Stimulated activated CD4-positive, alpha-beta T cell treated with anti-CD3 and anti-CD28 coated beads, Interleukin-12 subunit alpha, Interleukin-12 subunit beta, amount 100 ng/mL, for 24 hours (primary cell): ENCODE measurements around the gene CRHR2.
"Not testable (repeated sequence)": the region's sequence is repeated elsewhere in the genome, so short reads cannot be mapped to it uniquely, and the experiment has no call there.

Source experiments
- DNase-seq, 2 experiments: peaks; one replicate each; pipeline ENCODE4 v3.0.0-alpha.2; 2020; ENCODE audit warnings: low read depth in 2 of 2

CRHR2 gene

DNA sequence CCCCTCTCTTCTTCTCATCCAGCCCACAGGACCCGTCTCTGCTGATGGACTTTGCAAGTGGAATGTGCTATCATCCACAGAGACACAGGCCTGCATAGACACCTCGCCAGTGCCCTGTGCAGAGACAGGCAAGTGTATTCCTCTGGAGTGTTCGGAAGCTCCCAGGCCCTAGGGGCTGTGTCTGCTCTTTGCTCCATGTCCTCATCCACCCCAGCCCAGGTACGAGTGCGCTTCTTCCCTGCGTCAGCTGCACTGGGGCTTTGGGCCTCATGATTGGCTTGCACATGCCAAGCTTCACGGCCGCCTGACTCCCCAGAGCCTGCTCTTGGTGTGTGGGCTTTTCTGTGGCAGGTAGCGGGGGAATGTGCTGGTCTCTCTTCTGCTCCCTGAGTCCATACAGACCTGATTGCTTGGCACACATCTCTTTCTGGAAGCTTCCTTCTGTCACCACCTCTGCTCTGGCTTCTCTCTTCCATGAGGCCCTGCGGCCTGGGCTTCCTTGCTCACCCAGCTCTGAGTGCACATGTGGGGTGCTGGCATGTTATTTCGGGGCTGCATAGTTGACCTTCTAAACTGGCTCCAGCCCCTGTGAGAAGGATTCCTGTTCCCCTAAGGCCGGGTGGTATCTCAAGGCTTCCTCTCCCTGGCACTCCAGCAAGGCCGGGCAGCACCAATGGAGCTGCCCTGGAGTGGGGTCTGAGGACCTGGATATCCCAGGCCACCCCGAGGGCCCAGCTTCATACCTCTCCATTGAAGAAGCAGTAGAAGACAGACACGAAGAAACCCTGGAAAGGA is 27.8 kb downstream of the CRHR2 start:
- no peak for DNase-seq

DNA sequence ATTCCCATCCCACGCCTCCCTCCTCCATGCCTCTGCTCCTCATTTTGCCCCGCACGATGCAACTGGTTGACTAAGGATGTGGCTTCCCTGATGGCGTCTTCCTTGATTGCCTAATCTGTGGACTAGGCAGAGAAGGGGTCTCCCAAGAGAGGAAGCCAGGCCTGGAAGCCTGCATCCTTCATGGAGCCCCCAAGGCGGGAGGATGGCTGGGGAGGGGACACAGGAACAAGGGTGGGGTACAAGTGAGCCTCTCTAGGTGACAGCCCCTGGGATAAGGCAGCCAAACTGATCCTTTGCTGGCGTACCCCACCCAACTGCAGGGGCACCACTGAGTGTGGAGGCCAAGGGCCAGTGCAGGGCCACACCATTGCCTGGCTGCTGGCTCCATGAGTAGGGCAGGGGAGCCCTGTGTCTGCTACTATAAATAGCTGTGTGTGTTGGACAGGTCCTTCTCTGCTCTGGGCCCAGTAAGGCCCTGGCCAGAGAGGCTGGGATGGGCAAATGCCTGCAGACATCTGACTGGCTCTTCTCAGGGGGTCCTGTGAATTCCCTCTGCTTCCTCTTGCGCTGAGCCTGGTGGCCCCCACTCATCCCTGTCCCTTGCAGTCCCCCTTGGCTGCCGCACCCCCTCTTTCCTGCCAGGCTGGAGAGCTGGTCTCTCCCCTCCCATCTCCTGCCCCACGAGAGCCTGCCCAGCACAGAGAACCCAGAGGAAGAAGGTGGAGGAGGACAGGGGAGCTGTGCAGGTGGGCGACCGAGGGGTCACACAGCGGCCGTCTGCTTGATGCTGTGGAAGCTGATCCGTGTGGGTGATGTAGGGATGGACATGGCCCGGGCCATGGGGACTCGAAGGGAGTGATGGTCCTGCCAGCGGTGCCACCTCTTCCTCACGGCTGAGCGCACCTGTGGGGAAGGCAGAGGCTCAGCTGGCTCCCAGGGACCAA is 29.3 kb downstream of the CRHR2 start:
- no peak for DNase-seq

DNA sequence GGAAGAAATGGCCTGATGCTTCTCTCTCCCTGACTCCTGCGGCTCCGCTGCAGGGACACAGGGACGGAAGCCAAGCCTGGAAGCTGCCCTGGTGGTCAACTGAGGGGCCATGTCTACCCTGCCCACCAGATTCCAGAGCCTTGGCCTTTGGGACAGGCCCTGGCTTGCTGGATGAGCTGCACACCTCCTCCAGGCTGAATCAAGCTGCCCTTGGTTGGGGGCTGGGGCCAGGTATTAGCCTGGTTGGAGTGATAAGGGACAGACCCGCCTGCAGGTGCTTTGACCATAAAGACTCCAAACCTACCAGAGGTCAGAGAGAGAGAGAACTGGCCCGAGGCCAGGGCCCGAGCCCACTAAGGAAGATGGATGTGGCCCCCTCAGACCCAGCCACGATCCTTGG is 30.1 kb downstream of the CRHR2 start:
- DNase-seq, result no peak

DNA sequence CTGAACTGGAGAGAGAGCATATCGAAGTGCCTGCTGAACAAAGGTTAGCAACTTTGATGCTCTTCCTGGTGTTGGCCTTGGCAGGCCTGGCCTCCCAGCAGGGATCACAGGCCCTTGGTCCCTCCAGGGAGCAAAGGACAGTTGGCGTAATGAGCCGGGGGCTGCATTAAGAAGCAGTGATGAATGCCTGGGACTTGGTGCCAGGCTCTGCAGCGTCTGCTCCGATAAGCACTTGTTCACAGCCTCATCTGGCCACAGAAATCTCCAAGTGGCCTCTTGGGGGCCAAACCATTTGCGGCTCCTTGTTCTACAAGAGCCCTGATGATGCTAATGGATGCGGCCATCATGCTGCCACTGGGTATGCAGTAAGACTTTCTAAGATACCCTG is 31.8 kb downstream of the CRHR2 start:
- no peak for DNase-seq

DNA sequence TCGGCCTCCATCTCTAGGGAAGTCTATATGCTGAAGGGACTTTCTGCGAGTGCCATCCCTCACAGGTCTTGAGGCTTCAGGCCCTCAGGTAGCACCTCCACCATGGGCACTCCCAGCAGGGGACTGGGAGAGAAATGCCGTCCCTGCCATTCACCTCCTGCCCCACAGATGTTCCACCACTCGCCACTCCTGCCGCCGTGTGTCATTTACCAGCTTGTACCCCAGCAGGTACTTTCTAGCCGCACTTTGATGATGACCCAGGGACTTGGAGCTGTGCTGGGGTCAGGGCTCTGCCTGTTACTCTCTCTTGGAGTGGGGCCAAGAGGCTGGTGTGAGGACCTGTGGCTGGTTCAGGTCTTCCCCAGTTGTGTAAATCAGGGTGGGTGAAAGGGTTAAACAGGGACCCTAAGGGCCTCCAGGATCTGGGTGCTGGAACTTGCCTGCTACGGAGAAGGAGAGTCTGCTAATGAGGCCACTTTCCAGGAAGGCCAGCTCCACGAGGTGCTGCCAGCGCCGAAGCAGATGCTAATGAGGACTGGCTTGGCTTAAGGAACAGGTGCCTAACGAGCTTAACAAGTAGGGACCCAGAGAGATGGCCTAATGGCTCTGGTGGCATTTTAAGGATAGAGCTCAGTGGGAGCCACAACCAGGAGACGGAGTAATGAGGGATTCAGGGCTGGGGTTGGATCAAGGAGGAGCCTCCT is 32.4 kb downstream of the CRHR2 start:
- no peak for DNase-seq

DNA sequence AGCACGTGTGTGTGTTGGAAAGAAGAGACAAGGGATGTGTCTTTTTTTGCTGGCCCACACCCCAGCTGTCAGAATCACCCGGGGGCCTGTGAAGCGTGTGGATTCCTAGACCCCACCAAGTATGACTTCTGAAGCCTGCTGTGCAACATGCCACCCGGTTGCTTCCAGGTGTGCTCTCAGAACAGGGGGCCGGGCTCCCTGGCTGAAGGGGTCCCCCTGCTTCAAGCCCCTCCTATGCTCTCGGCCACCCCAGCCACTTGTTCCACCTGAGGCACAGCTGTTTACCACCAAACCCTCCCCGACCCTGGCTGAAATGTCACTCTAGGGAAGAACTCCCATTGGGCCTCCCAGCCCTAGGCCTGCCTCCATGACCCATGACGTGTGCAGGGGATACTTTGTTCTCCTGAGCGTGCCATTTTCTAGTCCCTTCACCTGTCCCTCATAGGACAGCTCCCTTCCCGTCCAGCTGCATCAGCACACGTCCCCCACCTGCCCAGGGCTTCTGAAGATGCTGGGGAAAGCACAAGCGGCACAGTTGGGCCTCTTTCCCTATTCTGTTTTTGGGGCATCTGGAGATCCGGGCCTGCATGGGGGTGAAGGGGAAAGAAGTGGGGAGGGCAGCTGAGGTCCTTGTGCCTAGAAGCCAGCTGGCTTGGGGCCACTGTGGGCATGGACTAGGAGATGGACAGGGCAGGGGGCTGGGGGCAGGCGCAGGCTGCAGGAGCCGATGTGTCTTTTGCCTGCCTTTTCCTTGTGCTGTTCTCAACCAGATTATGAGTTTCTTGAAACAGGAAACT is 33.3 kb downstream of the CRHR2 start:
- DNase-seq, result no peak

DNA sequence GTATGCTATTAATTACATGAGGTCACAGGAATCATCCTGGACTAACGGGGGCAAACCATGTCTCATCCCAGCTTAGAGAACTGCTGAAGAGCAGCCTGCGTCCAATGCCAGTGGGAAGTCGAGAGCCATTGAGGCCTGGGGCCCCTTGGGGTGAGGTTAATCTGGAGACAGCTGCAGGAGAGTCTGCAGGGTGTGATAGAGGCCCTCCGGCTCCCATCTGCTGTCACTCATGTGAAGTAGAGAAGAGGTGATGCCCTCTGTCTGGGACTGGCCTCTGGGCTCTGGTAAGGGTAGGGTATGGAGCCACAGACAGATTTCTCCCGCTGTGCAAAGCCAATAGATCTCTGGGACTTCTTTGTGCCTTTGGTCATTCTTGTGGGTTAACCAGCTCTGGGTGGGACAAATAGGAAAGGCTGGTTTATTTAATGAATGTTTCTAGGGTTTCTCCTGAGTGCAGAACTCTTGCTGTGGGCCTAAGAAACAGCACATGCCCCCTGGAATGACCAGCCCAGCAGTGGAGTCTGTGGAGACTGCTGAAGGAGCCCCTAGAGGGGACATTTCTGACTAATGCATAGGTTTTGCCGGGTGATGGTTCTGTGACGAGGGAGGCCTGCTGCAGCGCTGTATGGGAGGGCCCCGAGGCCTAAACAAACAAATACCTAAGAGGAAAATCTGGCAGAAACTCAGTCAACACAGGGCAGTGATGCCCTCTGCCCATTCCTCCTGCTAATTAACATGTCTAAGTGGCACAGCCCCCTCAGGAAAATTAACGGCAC is 34.5 kb downstream of the CRHR2 start:
- no peak for DNase-seq

DNA sequence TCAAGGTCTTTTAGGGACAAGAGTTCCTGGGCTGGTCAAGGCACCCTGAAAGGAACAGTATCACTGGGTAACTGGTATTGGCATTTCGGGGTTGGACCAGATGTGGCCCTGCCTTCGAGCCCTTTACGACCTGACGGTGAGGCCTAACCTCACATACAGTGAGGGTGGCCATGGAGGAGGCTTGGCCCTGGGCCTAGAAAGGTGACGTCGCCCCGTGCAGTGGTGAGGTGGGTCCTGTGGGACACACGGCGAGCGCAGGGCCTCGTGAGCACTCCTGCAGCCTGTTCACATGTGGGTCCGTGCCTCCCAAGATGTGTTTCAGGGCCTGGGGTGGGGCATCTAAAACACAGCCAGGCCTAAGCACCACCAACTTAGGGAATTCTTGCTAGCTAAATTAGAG is 36.1 kb downstream of the CRHR2 start:
- no peak for DNase-seq

DNA sequence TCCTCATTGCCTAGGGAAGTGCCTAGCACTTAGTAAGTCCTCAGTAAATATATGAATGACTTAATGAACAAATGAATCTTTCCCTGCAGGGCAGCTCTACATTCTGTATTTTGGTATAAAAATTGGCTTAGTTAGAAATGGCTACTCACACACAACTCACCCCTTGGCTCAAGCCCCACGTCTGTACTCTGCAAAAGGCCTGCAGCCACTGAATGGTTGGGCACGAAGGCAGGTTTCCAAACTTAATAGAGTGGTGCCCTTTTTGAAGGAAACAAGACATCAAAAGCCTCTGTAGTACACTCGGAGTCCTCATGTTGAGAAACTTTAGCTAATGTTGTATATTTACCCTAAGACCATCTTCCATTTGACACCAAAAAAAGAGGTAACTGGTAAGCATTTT is 36.6 kb downstream of the CRHR2 start:
- no peak for DNase-seq

DNA sequence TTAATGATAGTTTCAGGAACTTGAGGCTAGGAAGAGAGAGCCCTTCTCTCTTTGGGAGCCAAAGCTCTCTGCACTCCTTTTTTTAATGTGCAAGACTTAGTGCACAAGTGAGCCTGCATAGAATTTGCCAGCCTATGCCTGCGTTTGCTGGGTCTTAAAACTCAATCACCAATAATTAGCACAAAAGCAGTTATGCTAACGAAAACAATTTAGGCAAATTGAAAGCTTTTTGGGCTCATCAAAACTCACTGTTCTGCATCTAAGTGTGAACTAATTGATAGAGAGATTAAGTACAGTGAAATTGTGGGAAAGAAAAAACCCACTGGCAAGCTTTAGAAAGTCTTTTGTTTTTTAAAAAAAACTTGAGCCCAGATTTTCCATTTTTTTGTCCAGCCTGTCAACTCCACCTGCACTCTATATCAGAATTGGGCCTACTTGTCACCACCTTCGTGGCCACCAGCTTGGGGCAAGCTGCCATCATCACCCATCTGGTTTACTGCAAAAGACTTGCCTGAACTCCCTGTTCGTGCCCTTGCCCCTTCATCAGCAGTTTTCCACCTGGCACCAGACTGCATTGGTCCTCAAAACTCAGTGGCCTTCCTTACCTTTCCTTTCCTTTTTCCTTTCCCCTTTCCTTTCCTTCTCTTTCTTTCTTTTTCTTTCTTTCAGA is 37.8 kb downstream of the CRHR2 start:
- DNase-seq, result no peak

DNA sequence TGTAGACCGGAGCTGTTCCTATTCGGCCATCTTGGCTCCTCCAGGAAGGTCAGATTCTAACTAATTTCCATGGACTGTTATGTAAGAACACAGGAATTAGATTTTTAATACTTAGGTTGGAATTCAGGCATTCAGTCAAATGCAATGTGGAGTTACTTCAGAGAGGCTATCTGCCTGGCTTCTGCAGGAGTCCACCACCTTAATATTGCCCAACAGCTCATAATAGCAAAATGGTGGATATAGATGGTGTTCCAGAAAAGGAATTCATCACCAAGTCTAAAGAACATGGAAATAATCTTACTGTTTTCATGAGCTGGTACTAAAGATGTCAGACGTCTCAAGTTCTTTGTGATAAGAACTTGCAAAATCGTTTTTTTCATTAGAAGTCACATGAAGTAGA is 39.5 kb downstream of the CRHR2 start:
- DNase-seq, result no peak

DNA sequence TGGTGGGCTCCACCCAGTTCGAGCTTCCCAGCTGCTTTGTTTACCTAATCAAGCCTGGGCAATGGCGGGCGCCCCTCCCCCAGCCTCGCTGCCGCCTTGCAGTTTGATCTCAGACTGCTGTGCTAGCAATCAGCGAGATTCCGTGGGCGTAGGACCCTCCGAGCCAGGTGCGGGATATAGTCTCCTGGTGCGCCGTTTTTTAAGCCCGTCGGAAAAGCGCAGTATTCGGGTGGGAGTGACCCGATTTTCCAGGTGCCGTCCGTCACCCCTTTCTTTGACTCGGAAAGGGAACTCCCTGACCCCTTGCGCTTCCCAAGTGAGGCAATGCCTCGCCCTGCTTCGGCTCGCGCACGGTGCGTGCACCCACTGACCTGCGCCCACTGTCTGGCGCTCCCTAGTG is 39.9 kb downstream of the CRHR2 start:
- not testable (repeated sequence) for DNase-seq

DNA sequence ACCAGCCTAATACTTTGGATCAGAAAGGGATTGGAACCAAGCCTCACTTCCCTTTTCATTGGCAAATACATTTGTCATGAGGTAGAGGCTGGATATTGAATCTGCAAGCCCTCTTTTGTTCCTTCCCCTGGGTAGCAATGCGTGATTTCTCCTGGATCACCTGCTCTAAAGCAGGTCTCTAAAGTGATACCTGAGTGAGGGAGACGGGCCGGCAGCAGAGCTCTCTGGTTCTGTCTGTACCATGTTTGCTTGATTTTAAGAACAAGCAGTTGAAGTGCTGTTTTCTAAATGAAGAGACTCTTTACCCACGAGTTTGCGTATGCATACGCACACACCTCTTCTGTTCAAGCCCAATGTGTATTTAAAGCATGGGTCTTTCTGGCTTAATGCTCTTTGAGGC is 46.5 kb downstream of the CRHR2 start:
- no peak for DNase-seq

DNA sequence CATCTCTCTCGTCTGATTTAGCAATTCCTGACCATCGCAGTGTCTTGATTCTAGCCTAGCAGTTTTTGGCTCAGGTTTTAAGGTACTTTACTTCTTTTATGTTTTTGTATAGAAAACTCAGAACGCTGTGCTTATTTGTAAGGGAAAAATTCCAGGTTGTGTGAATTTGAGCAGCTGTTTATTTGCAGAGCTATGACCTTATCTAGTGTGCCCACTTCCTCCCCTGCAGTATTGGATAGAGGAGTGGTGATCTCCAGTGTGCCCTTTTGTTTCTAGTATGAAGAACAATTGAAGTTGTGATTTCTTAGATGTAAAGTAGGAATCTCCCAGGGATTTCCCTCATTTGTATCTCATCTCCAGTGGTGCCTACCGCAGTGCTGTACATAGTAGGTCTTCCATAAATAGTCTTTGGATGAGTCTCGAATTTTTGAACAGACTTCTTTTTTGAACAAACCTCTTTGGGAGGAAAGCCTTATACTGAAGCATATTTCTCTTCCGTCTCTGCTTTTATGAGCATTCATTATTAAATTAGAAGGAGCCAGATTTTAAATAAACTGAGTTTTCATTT is 47.5 kb downstream of the CRHR2 start:
- no peak for DNase-seq

DNA sequence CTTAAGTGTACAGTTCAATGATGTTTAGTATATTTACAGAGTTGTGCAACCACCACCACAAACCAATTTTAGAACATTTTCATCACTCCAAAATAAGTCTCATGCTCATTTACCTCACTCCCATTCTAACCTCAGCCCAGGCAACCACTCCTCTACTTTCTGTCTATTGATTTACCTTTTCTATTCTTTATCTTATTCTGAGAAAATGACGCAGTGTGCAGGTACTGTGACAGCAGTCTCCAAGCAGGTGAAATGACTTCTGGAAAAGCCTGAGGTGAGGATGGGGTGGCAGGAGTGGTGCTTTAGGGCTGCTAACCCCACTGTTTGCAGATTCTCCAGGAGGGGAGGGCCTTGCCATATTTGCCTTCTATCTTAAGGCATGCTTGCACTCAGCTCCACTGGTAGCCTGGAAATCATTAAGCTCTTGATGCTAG is 48.0 kb downstream of the CRHR2 start:
- DNase-seq, result no peak

DNA sequence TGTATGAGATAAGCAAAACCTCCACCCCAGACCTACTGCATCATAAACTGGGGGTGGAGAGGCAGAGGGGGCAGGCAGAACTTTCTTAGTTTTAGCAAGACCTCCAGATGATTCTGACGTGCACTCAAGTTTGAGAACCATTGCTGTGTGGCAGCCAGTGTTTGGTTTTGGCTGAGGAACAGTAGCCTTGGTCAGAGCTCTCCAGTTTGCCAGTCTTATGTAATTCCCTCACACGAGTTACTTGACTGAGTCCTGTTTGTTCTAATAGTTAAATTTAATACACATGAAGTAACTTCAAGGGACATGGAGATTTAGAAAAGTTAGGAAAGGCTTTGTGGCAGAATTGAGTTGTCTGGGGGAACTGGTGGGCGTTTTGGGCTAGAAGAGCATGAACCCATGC is 49.0 kb downstream of the CRHR2 start:
- no peak for DNase-seq

DNA sequence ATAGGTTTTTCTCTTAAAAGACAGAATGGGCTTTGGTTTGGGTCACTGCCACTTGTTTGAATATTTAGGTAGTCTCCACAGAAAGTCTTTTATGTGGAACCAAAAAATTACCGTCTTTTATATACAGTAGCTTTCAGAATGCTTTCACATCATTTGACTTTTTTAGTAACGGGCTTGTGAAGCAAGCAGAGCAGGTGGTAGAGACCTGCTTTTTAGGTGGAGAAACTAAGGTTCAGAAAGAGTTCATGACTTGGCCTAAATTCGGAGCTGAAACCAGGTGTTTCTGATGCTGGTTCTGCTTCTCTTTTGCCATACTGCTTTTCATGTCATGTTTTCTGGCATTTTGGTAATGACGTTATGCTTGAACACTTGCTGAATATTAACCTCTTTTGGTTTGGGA is 51.3 kb downstream of the CRHR2 start:
- DNase-seq, result no peak

DNA sequence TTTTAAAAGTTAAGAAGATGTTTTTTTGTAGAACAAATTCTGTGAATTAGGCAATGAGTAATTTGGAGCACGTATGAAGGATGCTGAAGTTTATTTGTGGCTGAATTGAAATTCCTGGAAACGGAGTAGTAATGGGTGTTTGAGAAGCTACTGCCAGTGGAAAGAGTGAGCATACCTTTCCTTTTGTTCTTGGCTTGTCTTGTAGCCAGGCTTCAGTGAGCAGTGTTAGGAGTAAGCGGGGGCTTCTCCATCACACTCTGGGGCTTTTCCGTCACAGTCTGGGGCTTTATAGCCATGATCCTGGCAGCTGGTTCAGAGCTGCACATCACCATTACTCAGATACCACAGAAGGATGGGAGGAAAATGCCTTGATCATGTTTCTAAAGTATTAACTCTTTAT is 55.2 kb downstream of the CRHR2 start:
- no peak for DNase-seq

DNA sequence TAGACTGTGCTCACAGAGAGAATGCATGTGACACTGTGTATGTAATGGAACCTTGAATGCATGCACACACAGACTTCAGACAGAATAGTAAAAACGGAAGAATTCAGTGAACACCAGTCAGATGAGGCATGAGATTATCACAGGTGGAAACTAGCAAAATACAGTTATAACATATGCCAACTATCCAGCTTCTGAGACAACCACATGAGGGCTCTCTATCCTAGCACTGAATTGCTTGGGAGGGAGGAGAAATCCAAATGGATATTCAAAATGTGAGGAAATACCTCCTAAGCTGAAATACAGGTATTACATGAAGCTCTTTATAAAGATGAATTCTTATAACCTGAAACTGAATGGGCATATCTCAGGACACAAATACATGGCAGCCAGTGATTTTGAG is 57.0 kb downstream of the CRHR2 start:
- no peak for DNase-seq

DNA sequence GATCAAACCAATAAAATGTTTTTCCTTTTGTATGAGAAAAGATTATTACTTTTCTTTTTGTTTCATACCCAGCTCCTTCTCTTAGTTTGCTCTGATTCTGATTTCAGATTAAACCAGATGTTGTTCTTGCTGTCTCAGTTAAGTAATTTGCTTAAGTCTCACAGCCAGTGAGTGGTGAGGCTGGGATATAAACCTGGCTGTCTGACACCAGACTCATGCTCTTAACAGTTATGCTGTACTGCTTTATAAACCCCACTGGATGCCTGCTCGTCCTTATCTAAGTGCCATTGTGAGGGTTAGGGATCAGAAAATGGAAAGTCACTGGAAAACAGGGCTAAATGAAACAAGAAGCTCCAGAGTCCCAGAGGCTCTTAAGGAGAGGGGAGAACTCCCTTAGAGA is 63.3 kb downstream of the CRHR2 start:
- DNase-seq, result no peak
